ENCODE measurements around the gene SERPINC1. TPM values are rescaled to one million over a fixed set of nuclear protein-coding genes. Genes with fewer than 3 reads are reported as not detected.
"Not testable (repeated sequence)": the region's sequence is repeated elsewhere in the genome, so short reads cannot be mapped to it uniquely, and the experiment has no call there.

SERPINC1 gene
- total RNA-seq, 1 experiment from 2014 or later = not detected

GRCh38 chr1:173868266-173869020 lies 48.7 kb downstream of the SERPINC1 start, which contains the start of gene ZBTB37:
Gene ZBTB37 (plus strand): TSS chr1:173868380. CDS start chr1:173870226, 1,846 bp downstream.
- Histone ChIP-seq H3K4me3 (peak within 1 kb of the TSS; percentile 83), H3K36me3 (peaks cover 47% of the 10 kb centered on the region), H3K9me3 (no peaks in the 10 kb centered on the region), H3K27me3 (no peaks in the 10 kb centered on the region)
- DNase-seq = peak; percentile 92

GRCh38 chr1:173867753-173868265 lies 49.3 kb downstream of the SERPINC1 start, which contains the start of gene GAS5:
Gene GAS5 (minus strand): TSS chr1:173867989.
- peak; percentile 100 for DNase-seq
- peaks cover 51% of the 10 kb centered on the region for H3K36me3 ChIP-seq

GRCh38 chr1:173867141-173867752 lies 49.9 kb downstream of the SERPINC1 start:
- Histone ChIP-seq H3K9me3 (no peaks in the 10 kb centered on the region), H3K27me3 (no peaks in the 10 kb centered on the region), H3K4me3 (peak overlapping the region; percentile 83), H3K36me3 (peaks cover 57% of the 10 kb centered on the region)
- DNase-seq = no peak

More at GRCh38 chr1:173867753-173868265, 49.3 kb downstream of the SERPINC1 start, which contains the start of gene GAS5:
- Histone ChIP-seq H3K9me3 (no peaks in the 10 kb centered on the region), H3K27me3 (no peaks in the 10 kb centered on the region), H3K4me3 (peak within 1 kb of the TSS; percentile 83)

GRCh38 chr1:173866413-173867115 lies 50.6 kb downstream of the SERPINC1 start:
- DNase-seq = no peak
- peaks cover 55% of the 10 kb centered on the region for H3K36me3 ChIP-seq
- H3K4me3 ChIP-seq = peak overlapping the region; percentile 83
- no peaks in the 10 kb centered on the region for H3K27me3 ChIP-seq
- H3K9me3 ChIP-seq = no peaks in the 10 kb centered on the region

- no peak for DNase-seq
- peak overlapping the region; percentile 83 for H3K4me3 ChIP-seq
- H3K9me3 ChIP-seq = no peaks in the 10 kb centered on the region
- no peaks in the 10 kb centered on the region for H3K27me3 ChIP-seq
- H3K36me3 ChIP-seq = peaks cover 60% of the 10 kb centered on the region
These were observed 51.5 kb downstream of the SERPINC1 start for GRCh38 chr1:173865468-173866164.

- Histone ChIP-seq H3K9me3 (no peaks in the 10 kb centered on the region), H3K36me3 (peaks cover 65% of the 10 kb centered on the region), H3K4me3 (peak overlapping the region; percentile 83), H3K27me3 (no peaks in the 10 kb centered on the region)
- no peak for DNase-seq
These were observed 52.8 kb downstream of the SERPINC1 start for GRCh38 chr1:173864179-173864867.

- peaks cover 71% of the 10 kb centered on the region for H3K36me3 ChIP-seq
These were observed 53.6 kb downstream of the SERPINC1 start for GRCh38 chr1:173863224-173864161.

GRCh38 chr1:173862769-173863223 lies 54.3 kb downstream of the SERPINC1 start:
- no peaks in the 10 kb centered on the region for H3K27me3 ChIP-seq
- DNase-seq = peak; percentile 19
- peaks cover 77% of the 10 kb centered on the region for H3K36me3 ChIP-seq
- no peaks in the 10 kb centered on the region for H3K9me3 ChIP-seq
- no peak overlapping the region for H3K4me3 ChIP-seq

More at GRCh38 chr1:173863224-173864161, 53.6 kb downstream of the SERPINC1 start:
- DNase-seq = no peak
- no peaks in the 10 kb centered on the region for H3K27me3 ChIP-seq
- H3K4me3 ChIP-seq = peak overlapping the region; percentile 83
- H3K9me3 ChIP-seq = no peaks in the 10 kb centered on the region

- peak; percentile 52 for DNase-seq
- peaks cover 77% of the 10 kb centered on the region for H3K36me3 ChIP-seq
These were observed 54.9 kb downstream of the SERPINC1 start for GRCh38 chr1:173862146-173862768.

GRCh38 chr1:173861731-173862145 lies 55.4 kb downstream of the SERPINC1 start:
- peak; percentile 34 for DNase-seq
- H3K27me3 ChIP-seq = no peaks in the 10 kb centered on the region
- no peaks in the 10 kb centered on the region for H3K9me3 ChIP-seq
- peaks cover 77% of the 10 kb centered on the region for H3K36me3 ChIP-seq
- H3K4me3 ChIP-seq = no peak overlapping the region

More at GRCh38 chr1:173862146-173862768, 54.9 kb downstream of the SERPINC1 start:
- not testable (repeated sequence) for H3K9me3 ChIP-seq, H3K4me3 ChIP-seq, H3K27me3 ChIP-seq

GRCh38 chr1:173860065-173860464 lies 57.1 kb downstream of the SERPINC1 start:
- Histone ChIP-seq H3K9me3 (no peaks in the 10 kb centered on the region), H3K27me3 (no peaks in the 10 kb centered on the region), H3K36me3 (peaks cover 73% of the 10 kb centered on the region), H3K4me3 (no peak overlapping the region)
- DNase-seq = no peak

- H3K27me3 ChIP-seq, H3K9me3 ChIP-seq, DNase-seq, H3K4me3 ChIP-seq: not testable (repeated sequence)
- peaks cover 71% of the 10 kb centered on the region for H3K36me3 ChIP-seq
These were observed 57.6 kb downstream of the SERPINC1 start for GRCh38 chr1:173859547-173859946.

GRCh38 chr1:173857363-173857917 lies 59.7 kb downstream of the SERPINC1 start:
- H3K36me3 ChIP-seq = peaks cover 67% of the 10 kb centered on the region

GRCh38 chr1:173856903-173857302 lies 60.2 kb downstream of the SERPINC1 start:
- H3K4me3 ChIP-seq = no peak overlapping the region
- H3K27me3 ChIP-seq = no peaks in the 10 kb centered on the region
- DNase-seq = no peak
- H3K36me3 ChIP-seq = peaks cover 65% of the 10 kb centered on the region
- no peaks in the 10 kb centered on the region for H3K9me3 ChIP-seq

More at GRCh38 chr1:173857363-173857917, 59.7 kb downstream of the SERPINC1 start:
- DNase-seq = no peak
- no peak overlapping the region for H3K4me3 ChIP-seq
- no peaks in the 10 kb centered on the region for H3K27me3 ChIP-seq
- no peaks in the 10 kb centered on the region for H3K9me3 ChIP-seq

Measured in MG63 (cell line).